Activated T-helper 1 cell treated with anti-CD3 and anti-CD28 coated beads, Interleukin-12 subunit alpha, Interleukin-12 subunit beta, Interleukin-2, Interleukin-4 antibody, amounts not matched to agents 30 ng/mL and 10 ng/mL and 1 ng/mL, durations not matched to agents 14 hours and 24 hours and 36 hours (primary cell): ENCODE data around the gene TNS3. TPM values are rescaled to one million over a fixed set of nuclear protein-coding genes. Genes with fewer than 3 reads are reported as not detected.
"Not testable (repeated sequence)": the region's sequence is repeated elsewhere in the genome, so short reads cannot be mapped to it uniquely, and the experiment has no call there.

Source experiments
- DNase-seq: peaks from one replicate; pipeline ENCODE4 v3.0.0; 2021; ENCODE audit warnings: low spot score
- H3K27ac Mint-ChIP-seq: one replicate; pipeline ENCODE4 v1.8.0; 2021; ENCODE audit warnings: mild to moderate bottlenecking, mixed read lengths
- H3K27me3 Mint-ChIP-seq: one replicate; pipeline ENCODE4 v1.8.0; 2022; ENCODE audit warnings: mild to moderate bottlenecking, moderate library complexity, mixed read lengths; ENCODE audit not compliant: insufficient read depth
- H3K36me3 Mint-ChIP-seq: one replicate; pipeline ENCODE4 v1.8.0; 2021; ENCODE audit warnings: low read depth, mixed read lengths
- H3K4me1 Mint-ChIP-seq: one replicate; pipeline ENCODE4 v1.8.0; 2021; ENCODE audit warnings: low read depth, mixed read lengths
- H3K4me3 Mint-ChIP-seq: one replicate; pipeline ENCODE4 v1.8.0; 2021; ENCODE audit warnings: mild to moderate bottlenecking, moderate library complexity, mixed read lengths
- H3K9me3 Mint-ChIP-seq: one replicate; pipeline ENCODE4 v1.8.0; 2021; ENCODE audit warnings: mixed read lengths
- intact Hi-C: fragments of 100-400 bp; cut with micrococcal nuclease; formaldehyde crosslinking; loops from one replicate; pipeline ENCODE4 v1.15.1; 2024
- total RNA-seq: library from RNA; stranded (reverse); gene quantifications from 2 replicates; pipeline ENCODE4 v1.2.3, GENCODE V29; 2022

TNS3 gene
- total RNA-seq, 1 donor from 2014 or later: 5.8 TPM

- no peak overlapping the region for H3K4me3 Mint-ChIP-seq
- H3K27ac Mint-ChIP-seq: no peak overlapping the region
- H3K36me3 Mint-ChIP-seq: no peaks in the 10 kb centered on the region
- H3K27me3 Mint-ChIP-seq: peaks cover 2% of the 10 kb centered on the region
- intact Hi-C loops: no loop called here
- peaks cover 20% of the 10 kb centered on the region for H3K9me3 Mint-ChIP-seq
- H3K4me1 Mint-ChIP-seq: no peaks in the 10 kb centered on the region
- DNase-seq: no peak
These were observed 15.5 kb upstream of the TNS3 start for GRCh38 chr7:47597379-47597778.

DNA sequence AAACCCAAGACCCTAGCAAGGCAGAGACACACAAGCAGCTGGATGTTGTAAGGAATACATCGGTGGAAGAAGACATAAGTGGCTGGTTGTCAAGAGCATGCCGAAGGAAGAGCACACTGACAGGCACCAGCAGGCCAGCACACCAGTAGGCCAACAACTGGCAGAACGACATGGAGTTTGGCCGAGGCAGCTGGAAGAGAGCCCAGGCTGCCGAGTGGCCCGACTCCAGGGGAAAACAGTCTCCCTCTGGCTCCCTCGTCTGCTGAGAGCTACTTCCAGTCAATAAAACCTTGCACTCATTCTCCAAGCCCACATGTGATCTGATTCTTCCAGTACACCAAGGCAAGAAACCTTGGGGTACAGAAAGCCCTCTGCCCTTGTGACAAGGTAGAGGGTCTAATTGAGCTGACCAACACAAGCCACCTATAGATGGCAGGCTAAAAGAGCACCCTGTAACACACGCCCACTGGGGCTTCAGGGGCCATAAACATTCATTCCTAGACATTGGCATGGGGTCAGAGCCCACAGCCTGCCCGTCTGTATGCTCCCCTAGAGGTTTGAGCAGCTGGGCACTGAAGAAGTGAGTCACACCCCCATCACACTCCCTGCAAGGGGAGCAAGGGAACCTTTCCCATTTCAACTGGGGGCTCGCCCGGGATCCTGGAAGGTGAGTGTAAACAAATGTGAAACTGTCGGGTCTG is 14.7 kb upstream of the TNS3 start:
- H3K27ac Mint-ChIP-seq: no peak overlapping the region
- H3K36me3 Mint-ChIP-seq: no peaks in the 10 kb centered on the region
- no peaks in the 10 kb centered on the region for H3K4me1 Mint-ChIP-seq
- H3K9me3 Mint-ChIP-seq: peaks cover 20% of the 10 kb centered on the region
- peaks cover 2% of the 10 kb centered on the region for H3K27me3 Mint-ChIP-seq
- H3K4me3 Mint-ChIP-seq: no peak overlapping the region
- intact Hi-C loops: no loop called here
- DNase-seq: no peak

DNA sequence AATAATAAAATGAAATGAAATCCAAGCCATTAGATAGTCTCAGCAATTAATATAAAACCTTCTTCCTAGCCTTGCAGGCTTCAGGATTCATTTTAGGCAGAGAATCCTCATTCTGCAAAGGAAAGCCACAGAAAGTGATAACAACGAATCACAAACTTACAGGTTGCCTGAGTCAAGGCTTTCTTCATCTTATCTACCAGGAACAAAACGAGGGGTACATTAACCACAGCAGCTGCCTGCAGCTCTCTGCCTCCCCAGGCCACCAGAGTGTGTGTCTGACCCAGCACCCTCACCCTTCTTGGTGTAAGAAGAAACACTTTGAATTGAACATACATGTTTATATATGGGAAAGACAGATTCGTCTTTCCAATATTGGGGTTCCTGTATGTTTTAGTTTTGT is 12.5 kb upstream of the TNS3 start:
- Mint-ChIP-seq H3K27me3 (peaks cover 2% of the 10 kb centered on the region), H3K27ac (no peak overlapping the region), H3K36me3 (no peaks in the 10 kb centered on the region), H3K4me3 (no peak overlapping the region), H3K4me1 (no peaks in the 10 kb centered on the region), H3K9me3 (peaks cover 20% of the 10 kb centered on the region)
- DNase-seq: no peak
- intact Hi-C loops: no loop called here

DNA sequence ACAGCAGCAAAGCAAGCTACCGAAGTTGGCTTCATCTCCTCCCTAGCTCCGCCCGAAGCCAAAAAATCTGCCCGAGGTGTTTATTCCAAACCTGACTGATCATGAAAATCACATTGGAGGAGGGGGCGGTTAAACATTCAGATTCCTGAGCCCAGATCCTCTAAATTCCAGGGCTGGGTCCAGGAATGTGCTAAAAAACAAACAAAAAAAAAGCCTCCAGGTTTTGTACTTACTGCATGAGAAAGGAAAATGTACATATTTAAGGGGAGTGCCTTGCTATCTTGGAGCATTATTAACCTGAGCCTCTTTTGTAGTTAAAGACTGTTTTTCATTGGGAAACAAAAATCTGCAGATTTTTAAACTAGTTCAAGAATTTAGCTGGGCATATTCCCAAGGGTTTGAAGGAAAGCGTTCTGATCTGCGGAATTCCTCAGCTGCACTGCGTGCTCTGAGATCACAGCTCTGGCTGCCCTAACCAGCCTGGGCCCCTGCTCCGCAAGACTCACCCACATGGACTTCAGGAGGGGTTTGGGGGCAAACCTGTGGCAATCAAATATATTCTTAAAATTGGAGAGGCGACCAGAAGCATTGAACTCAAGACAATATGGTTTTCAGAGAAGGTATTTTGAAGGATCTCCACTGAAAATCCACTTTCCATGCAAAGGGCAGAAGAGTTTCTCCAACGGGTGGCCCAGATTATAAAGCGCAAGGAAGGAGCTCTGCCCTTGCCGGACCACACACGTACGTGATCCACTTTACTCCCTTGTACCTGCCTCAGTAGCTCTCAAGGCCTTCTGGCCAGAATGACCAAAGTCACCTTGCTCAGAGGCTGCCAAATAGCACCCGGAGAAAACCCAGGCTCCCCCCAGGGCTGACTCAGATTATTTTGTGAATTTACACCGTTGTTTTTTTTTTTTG is 10.0 kb upstream of the TNS3 start:
- Mint-ChIP-seq H3K27ac (no peak overlapping the region), H3K27me3 (peaks cover 2% of the 10 kb centered on the region), H3K9me3 (peaks cover 7% of the 10 kb centered on the region)

GRCh38 chr7:47591089-47591654 is 9.3 kb upstream of the TNS3 start:
- H3K36me3 Mint-ChIP-seq: no peaks in the 10 kb centered on the region

More for the DNA sequence above, 10.0 kb upstream of the TNS3 start:
- intact Hi-C loops: no loop called here
- Mint-ChIP-seq H3K4me3 (no peak overlapping the region), H3K4me1 (no peaks in the 10 kb centered on the region), H3K36me3 (no peaks in the 10 kb centered on the region)
- no peak for DNase-seq

GRCh38 chr7:47590215-47590614 is 8.3 kb upstream of the TNS3 start:
- H3K4me1 Mint-ChIP-seq, H3K27me3 Mint-ChIP-seq, H3K27ac Mint-ChIP-seq, intact Hi-C loops, H3K4me3 Mint-ChIP-seq, DNase-seq, H3K36me3 Mint-ChIP-seq, H3K9me3 Mint-ChIP-seq: not testable (repeated sequence)

More at GRCh38 chr7:47591089-47591654, 9.3 kb upstream of the TNS3 start:
- Mint-ChIP-seq H3K27ac (no peak overlapping the region), H3K27me3 (peaks cover 2% of the 10 kb centered on the region), H3K4me1 (no peaks in the 10 kb centered on the region), H3K9me3 (no peaks in the 10 kb centered on the region), H3K4me3 (no peak overlapping the region)
- intact Hi-C loops: no loop called here
- DNase-seq: no peak

GRCh38 chr7:47588704-47589225 is 6.9 kb upstream of the TNS3 start:
- no peaks in the 10 kb centered on the region for H3K9me3 Mint-ChIP-seq
- no peak for DNase-seq
- no peaks in the 10 kb centered on the region for H3K36me3 Mint-ChIP-seq
- H3K27ac Mint-ChIP-seq: no peak overlapping the region
- H3K4me1 Mint-ChIP-seq: no peaks in the 10 kb centered on the region
- intact Hi-C loops: no loop called here
- H3K27me3 Mint-ChIP-seq: peaks cover 5% of the 10 kb centered on the region
- H3K4me3 Mint-ChIP-seq: no peak overlapping the region

DNA sequence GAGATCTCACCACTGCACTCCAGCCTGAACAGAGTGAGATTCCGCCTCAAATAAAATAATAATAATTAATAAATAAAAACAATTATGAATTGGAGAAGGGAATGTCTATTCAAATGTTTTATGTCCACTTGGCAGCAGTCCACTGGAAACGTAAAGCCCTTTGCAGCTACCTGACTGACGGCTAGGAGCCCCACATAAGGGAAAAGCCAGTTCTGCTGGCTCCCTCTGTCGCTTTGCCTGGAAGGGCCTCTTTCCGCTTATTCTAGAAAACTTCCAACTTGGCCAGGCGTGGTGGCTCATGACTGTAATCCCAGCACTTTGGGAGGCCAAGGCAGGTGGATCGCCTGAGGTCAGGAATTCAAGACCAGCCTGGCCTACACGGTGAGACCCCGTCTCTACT is 6.1 kb upstream of the TNS3 start:
- no peaks in the 10 kb centered on the region for H3K4me1 Mint-ChIP-seq

DNA sequence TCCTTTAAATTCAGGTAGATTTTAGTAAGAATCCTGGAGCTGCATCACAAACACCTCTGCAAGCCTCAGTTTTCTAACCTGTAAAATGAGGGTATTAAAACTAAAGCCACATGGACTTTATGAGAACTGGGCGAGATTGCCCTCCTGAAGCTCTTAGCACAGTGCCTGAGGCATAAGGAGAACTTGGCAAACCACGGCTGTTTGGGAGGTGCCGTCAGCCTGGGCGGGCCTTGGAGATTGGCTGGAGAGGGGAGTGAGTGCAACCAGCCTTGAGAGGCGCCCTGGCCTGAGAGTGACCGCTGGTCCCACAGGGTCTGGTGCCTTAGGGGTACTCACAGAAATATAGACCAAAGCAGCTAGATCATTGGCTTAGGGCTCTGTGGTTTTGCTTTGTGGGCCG is 5.4 kb upstream of the TNS3 start:
- peaks cover 16% of the 10 kb centered on the region for H3K27me3 Mint-ChIP-seq
- no peaks in the 10 kb centered on the region for H3K4me1 Mint-ChIP-seq
- no peak overlapping the region for H3K27ac Mint-ChIP-seq
- intact Hi-C loops: no loop called here
- H3K36me3 Mint-ChIP-seq: no peaks in the 10 kb centered on the region
- no peaks in the 10 kb centered on the region for H3K9me3 Mint-ChIP-seq
- DNase-seq: no peak
- H3K4me3 Mint-ChIP-seq: no peak overlapping the region

More for the DNA sequence above, 6.1 kb upstream of the TNS3 start:
- intact Hi-C loops: no loop called here
- DNase-seq: no peak
- no peak overlapping the region for H3K27ac Mint-ChIP-seq
- no peak overlapping the region for H3K4me3 Mint-ChIP-seq
- H3K9me3 Mint-ChIP-seq: no peaks in the 10 kb centered on the region
- H3K27me3 Mint-ChIP-seq: peaks cover 10% of the 10 kb centered on the region
- H3K36me3 Mint-ChIP-seq: no peaks in the 10 kb centered on the region

GRCh38 chr7:47586925-47587324 is 5.0 kb upstream of the TNS3 start:
- Mint-ChIP-seq H3K4me3 (no peak overlapping the region), H3K36me3 (no peaks in the 10 kb centered on the region), H3K27ac (no peak overlapping the region), H3K4me1 (no peaks in the 10 kb centered on the region), H3K27me3 (peaks cover 18% of the 10 kb centered on the region), H3K9me3 (no peaks in the 10 kb centered on the region)
- intact Hi-C loops: no loop called here
- no peak for DNase-seq

GRCh38 chr7:47586161-47586670 is 4.3 kb upstream of the TNS3 start:
- DNase-seq, intact Hi-C loops, H3K9me3 Mint-ChIP-seq, H3K36me3 Mint-ChIP-seq, H3K4me1 Mint-ChIP-seq, H3K4me3 Mint-ChIP-seq, H3K27ac Mint-ChIP-seq: not testable (repeated sequence)
- peaks cover 21% of the 10 kb centered on the region for H3K27me3 Mint-ChIP-seq

DNA sequence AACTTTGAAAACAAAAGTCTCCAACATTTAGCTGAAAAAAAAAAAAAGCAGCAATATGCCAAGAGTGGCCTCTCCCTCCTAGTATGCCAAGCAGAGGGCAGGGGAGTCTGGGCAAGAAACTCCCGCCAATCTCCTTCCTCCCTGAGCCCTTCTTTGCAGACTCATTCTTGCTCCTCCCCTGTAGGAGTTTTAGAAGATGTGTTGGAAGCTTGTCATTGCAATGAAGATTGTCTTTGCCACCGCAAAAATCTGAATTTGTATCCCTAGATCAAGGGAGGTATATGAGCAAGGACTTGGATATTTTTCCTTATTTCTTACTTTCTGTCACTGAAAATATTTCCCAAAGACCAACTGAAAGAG is 2.6 kb upstream of the TNS3 start:
- Mint-ChIP-seq H3K4me3 (no peak overlapping the region), H3K4me1 (no peaks in the 10 kb centered on the region), H3K9me3 (no peaks in the 10 kb centered on the region), H3K27me3 (peaks cover 32% of the 10 kb centered on the region), H3K36me3 (no peaks in the 10 kb centered on the region), H3K27ac (no peak overlapping the region)
- no peak for DNase-seq
- intact Hi-C loops: no loop called here
